Large intestine (tissue), 3 donors: Measurements from ENCODE around the gene DOCK11. TPM values are rescaled to one million over a fixed set of nuclear protein-coding genes. Genes with fewer than 3 reads are reported as not detected.

Source experiments
- DNase-seq, 2 donors: peaks; one replicate each; pipeline versions ENCODE4 v3.0.0 to v3.0.0-alpha.2; 2013
- H3K27ac ChIP-seq: one replicate; pipeline ENCODE4 v1.5.1; 2013; ENCODE audit warnings: low read length
- H3K27me3 ChIP-seq: 2 replicates; pipeline ENCODE4 v1.6.1; 2013; ENCODE audit warnings: low read length; ENCODE audit not compliant: control insufficient read depth, insufficient read depth
- H3K36me3 ChIP-seq: 2 replicates; pipeline ENCODE4 v1.6.1; 2013; ENCODE audit warnings: low read length; ENCODE audit not compliant: control insufficient read depth, insufficient read depth
- H3K4me1 ChIP-seq: one replicate; pipeline ENCODE4 v1.6.1; 2013; ENCODE audit warnings: low read length; ENCODE audit not compliant: control insufficient read depth, insufficient read depth
- H3K4me3 ChIP-seq: one replicate; pipeline ENCODE4 v1.5.1; 2013; ENCODE audit warnings: low read length
- H3K9me3 ChIP-seq: one replicate; pipeline ENCODE4 v1.6.1; 2013; ENCODE audit warnings: mild to moderate bottlenecking, low read depth, low read length, moderate library complexity; ENCODE audit not compliant: control insufficient read depth
- WGBS: methylation state at CpG from one replicate; pipeline ENCODE4 v1.1.5; 2013; ENCODE audit warnings: low lambda C conversion rate; ENCODE audit not compliant: insufficient coverage; 5-methylcytosine and 5-hydroxymethylcytosine counted together
- polyA plus RNA-seq: library from polyadenylated mRNA; unstranded; fragments of 120-200 nt; gene quantifications from one replicate; pipeline ENCODE4 v1.2.1, GENCODE V29; 2013

Gene DOCK11
- polyA plus RNA-seq, 1 donor: 9.7 TPM

DNA sequence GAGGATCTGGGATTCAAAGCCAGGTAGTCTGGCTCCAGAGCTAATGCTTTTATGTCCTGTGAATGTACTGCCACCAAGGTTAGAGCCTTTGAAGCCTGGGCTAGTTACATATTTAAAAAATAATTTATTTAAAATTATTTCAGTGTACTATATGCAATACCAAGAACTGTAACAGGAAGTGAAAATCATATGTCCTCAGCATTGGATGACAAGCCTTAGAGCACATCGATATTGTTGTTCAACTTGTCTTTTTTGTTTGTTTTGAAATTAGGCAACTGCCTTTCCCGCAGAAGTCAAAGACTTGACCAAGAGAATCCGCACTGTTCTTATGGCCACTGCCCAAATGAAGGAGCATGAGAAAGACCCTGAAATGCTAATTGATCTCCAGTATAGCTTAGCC is 158.7 kb downstream of the DOCK11 start:
- H3K4me3 ChIP-seq: no peak overlapping the region
- H3K36me3 ChIP-seq: no peaks in the 10 kb centered on the region
- WGBS: no CpG with 5 or more reads among the region's 3 CpGs
- no peak overlapping the region for H3K27ac ChIP-seq
- H3K27me3 ChIP-seq: no peaks in the 10 kb centered on the region
- no peaks in the 10 kb centered on the region for H3K4me1 ChIP-seq
- no peak for DNase-seq
- H3K9me3 ChIP-seq: no peaks in the 10 kb centered on the region

DNA sequence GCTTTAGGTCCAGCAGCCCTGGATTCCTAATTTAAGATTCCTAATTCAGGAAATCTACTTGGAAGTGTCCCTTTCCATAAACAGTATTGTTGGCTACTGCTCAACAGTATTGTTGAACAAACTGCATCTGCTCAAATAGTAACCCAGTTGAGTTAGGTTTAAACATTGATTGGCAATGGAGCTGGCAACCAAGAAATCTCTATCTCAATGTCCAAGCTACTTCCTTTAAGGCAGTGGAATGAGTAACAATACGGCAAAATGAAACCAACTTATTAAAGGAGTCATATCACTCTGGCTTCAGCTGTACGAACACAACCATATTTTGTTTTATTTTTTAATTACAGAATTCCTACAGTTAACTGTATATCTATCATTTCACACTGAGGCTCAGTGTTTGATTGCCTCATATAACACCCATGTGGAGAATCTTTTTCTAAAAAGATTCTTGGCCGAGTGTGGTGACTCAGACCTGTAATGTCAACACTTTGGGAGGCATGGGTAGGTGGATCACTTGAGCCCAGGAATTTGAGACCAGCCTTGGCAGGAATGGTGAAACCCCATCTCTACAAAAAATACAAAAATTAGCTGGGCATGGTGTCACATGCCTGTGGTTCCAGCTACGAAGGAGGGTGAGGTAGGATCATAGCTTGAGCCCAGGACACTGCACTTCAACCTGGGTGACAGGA is 160.1 kb downstream of the DOCK11 start:
- no peak for DNase-seq
- no peaks in the 10 kb centered on the region for H3K9me3 ChIP-seq
- WGBS: no CpG with 5 or more reads among the region's 4 CpGs
- H3K4me3 ChIP-seq: no peak overlapping the region
- no peaks in the 10 kb centered on the region for H3K4me1 ChIP-seq
- no peaks in the 10 kb centered on the region for H3K27me3 ChIP-seq
- no peaks in the 10 kb centered on the region for H3K36me3 ChIP-seq
- H3K27ac ChIP-seq: no peak overlapping the region

DNA sequence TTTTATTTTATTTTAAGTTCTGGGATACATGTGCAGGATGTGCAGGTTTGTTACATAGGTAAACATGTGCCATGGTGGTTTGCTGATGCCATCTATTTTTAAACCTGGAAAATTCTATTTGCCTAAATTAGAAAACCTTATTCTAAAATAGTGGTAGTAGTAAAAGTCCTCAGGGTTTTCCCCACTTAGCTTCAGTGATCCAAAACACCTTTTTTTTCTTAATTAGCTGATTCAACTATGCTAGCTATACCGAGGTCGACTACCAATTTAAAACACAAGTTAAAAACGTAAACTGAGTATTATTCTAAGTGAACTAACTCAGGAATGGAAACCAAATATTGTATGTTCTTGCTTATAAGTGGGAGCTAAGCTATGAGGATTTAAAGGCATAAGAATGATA is 161.8 kb downstream of the DOCK11 start:
- H3K9me3 ChIP-seq: no peaks in the 10 kb centered on the region
- H3K4me1 ChIP-seq: no peaks in the 10 kb centered on the region
- H3K4me3 ChIP-seq: no peak overlapping the region
- no CpG with 5 or more reads among the region's 3 CpGs for WGBS
- no peak for DNase-seq
- H3K36me3 ChIP-seq: no peaks in the 10 kb centered on the region
- no peaks in the 10 kb centered on the region for H3K27me3 ChIP-seq
- no peak overlapping the region for H3K27ac ChIP-seq

DNA sequence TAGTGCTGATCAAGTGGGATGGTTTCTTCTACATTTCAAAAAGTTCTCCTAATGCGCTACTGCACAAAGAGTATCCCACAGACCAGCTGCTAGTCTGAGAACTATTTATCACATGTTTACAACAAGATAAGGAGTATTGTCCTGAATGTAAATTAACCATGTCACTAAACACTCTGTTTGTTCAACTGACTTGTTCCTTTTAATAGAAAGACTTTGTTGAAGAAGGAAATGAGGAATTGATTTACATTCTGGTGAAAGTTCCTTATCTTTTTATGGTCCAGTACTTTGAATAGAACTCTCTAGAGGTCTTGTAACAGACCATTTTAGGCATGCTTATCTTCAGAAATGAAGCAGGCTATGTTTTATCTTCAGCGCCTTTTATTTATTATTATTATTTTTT is 164.5 kb downstream of the DOCK11 start:
- WGBS: no CpG with 5 or more reads among the region's 2 CpGs
- Histone ChIP-seq H3K27me3 (no peaks in the 10 kb centered on the region), H3K9me3 (no peaks in the 10 kb centered on the region), H3K4me1 (no peaks in the 10 kb centered on the region), H3K27ac (no peak overlapping the region), H3K4me3 (no peak overlapping the region), H3K36me3 (no peaks in the 10 kb centered on the region)
- peak in 1 of 2 donors; percentile 7 for DNase-seq

DNA sequence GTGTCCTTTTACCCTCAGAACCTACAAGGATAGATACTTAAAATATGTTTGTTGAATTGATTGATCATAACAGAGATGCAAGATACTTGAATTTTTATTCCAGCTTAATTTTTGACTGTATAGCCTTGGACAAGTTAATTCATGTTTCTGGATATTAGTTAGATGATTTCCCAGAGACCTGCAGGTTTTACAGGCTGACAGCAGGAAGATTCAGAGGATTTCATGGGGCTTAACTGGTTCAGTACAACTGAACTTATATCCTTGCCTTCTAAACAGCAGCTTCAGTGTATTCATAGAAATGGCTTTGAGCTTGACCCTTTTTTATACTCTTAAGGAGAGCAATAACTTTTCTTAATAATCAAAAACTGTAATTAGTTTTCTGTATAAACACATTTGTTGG is 169.6 kb downstream of the DOCK11 start:
- H3K27ac ChIP-seq: no peak overlapping the region
- H3K4me1 ChIP-seq: no peaks in the 10 kb centered on the region
- no peaks in the 10 kb centered on the region for H3K27me3 ChIP-seq
- no peak for DNase-seq
- no peaks in the 10 kb centered on the region for H3K36me3 ChIP-seq
- H3K4me3 ChIP-seq: no peak overlapping the region
- no peaks in the 10 kb centered on the region for H3K9me3 ChIP-seq

DNA sequence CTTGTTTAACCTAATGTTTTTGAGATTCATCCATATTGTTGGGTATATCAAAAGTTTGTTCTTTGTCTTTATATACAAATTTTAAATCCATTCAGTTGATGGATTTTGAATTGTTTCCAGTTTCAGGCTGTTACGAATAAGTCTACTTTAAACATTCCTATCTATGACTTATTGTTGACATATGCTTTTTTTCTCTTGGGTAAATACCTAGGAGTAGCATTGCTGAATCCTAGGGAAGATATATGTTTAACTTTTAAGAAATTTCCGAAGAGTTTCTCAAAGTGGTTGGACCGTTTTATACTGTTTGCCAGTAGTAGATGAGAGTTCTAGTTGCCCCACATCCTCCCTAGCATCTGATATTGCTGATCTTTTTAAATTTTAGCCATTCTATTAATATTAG is 170.9 kb downstream of the DOCK11 start:
- Histone ChIP-seq H3K4me1 (no peaks in the 10 kb centered on the region), H3K9me3 (no peaks in the 10 kb centered on the region), H3K4me3 (no peak overlapping the region), H3K27ac (no peak overlapping the region), H3K27me3 (no peaks in the 10 kb centered on the region), H3K36me3 (no peaks in the 10 kb centered on the region)
- no peak for DNase-seq
- no CpG with 5 or more reads among the region's 3 CpGs for WGBS

DNA sequence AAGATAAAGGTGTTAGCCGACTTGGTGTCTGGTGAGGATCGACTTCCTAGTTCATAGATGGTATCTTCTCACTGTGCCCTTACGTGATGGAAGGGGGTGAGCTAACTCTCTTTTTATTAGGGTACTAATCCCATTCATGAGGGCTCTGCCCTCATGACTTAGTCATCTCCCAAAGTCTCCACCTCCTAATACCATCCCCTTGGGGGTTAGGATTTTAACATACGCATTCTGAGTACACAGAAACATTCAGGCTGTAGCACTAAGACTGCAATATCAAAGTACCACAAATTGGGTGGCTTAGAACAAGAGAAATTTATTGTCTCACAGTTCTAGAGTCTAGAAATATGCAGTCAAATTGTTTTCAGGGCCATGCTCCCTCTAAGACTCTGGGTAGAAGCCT is 173.8 kb downstream of the DOCK11 start:
- Histone ChIP-seq H3K4me3 (no peak overlapping the region), H3K36me3 (no peaks in the 10 kb centered on the region), H3K27me3 (no peaks in the 10 kb centered on the region), H3K27ac (no peak overlapping the region), H3K4me1 (no peaks in the 10 kb centered on the region), H3K9me3 (no peaks in the 10 kb centered on the region)
- WGBS: no CpG with 5 or more reads among the region's 4 CpGs
- DNase-seq: no peak

DNA sequence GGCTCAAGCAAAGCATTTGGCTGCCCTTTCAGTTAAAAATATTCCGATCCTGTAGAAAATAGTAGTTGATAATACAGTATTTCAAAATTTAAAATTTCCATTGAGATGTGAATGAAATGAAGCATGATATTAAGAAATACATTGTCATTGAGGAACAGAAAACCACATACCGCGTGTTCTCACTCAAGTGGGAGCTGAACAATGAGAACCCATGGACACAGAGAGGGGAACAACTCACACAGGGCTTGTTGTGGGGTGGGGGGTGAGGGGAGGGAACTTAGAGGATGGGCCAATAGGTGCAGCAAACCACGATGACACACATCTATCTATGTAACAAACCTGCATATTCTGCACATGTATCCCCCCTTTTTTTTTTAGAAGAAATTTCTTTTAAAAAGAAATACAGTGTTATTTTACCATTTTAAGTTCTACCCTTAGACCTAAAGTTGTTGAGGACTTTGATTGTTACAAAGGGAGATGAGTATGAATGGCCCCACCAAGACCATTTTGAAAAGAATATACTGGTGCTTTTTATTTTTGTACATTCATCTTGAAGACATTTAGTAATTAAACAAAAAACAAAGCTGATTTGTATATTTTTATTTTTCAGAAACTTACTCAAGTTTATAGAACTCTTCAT is 179.8 kb downstream of the DOCK11 start:
- H3K9me3 ChIP-seq: no peaks in the 10 kb centered on the region
- no peaks in the 10 kb centered on the region for H3K36me3 ChIP-seq
- no peak overlapping the region for H3K4me3 ChIP-seq
- DNase-seq: no peak
- H3K27ac ChIP-seq: peak overlapping the region; percentile 42
- H3K27me3 ChIP-seq: no peaks in the 10 kb centered on the region
- peaks cover 2% of the 10 kb centered on the region for H3K4me1 ChIP-seq
- no CpG with 5 or more reads among the region's 4 CpGs for WGBS

DNA sequence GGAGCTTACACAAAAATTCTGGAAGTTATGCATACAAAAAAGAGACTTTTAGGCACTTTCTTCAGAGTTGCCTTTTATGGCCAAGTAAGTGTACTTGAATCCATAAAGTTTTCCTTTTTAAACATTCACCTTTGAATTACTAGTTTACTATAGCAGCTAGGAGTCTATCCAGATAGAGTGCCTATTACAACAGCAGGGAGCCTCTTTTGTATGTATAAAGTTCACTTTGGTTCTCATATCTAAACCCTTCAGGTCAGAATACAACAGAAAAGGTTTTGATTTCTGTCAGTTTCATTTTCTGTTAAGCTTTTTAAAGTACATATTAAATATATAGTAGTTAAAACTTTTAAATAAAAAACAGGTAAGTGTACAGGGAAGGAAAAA is 180.3 kb downstream of the DOCK11 start:
- Histone ChIP-seq H3K27ac (peak overlapping the region; percentile 59), H3K4me3 (no peak overlapping the region), H3K4me1 (peaks cover 2% of the 10 kb centered on the region), H3K27me3 (no peaks in the 10 kb centered on the region), H3K36me3 (no peaks in the 10 kb centered on the region), H3K9me3 (no peaks in the 10 kb centered on the region)
- peak; percentile 28 to 66 for DNase-seq

DNA sequence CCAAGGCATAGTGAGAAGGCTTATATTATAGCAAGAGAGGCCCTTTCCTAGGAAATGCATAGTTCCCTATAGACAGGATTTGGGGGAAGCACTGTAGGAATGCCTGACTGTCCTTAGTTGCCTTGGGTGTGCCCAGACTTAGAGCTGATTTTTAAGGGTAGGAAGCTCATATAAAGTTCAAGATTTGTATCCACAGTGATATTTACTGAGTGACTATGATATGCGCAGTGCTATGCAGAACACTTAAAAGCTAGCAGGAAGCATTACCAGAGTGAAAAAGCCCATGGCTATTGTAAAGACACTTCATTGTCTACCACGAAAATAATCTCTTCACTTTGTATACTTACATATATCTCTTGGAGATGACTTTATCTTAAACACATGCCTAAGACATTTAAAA is 181.7 kb downstream of the DOCK11 start:
- no CpG with 5 or more reads among the region's 2 CpGs for WGBS
- peaks cover 6% of the 10 kb centered on the region for H3K4me1 ChIP-seq
- H3K36me3 ChIP-seq: no peaks in the 10 kb centered on the region
- peak overlapping the region; percentile 39 for H3K27ac ChIP-seq
- no peaks in the 10 kb centered on the region for H3K9me3 ChIP-seq
- H3K27me3 ChIP-seq: no peaks in the 10 kb centered on the region
- peak in 1 of 2 donors; percentile 22 for DNase-seq
- no peak overlapping the region for H3K4me3 ChIP-seq

DNA sequence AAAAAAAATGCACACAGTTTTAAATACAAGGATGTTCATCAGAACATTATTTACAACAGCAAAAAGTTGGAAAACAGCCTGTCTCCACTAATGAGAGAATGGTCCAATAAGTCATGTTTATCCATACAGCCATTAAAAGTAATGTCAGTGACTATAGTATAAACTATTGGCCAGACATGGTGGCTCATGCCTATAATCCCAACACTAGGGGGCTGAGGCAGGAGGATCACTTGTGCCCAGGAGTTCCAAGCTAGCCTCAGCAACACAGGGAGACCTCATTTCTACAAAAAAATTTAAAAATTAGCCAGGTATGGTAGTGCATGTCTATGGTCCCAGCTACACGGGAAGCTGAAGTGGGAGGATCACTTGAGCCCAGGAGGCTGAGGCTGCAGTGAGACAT is 183.7 kb downstream of the DOCK11 start:
- peaks cover 12% of the 10 kb centered on the region for H3K4me1 ChIP-seq
- no peaks in the 10 kb centered on the region for H3K27me3 ChIP-seq
- no peak overlapping the region for H3K27ac ChIP-seq
- no peak overlapping the region for H3K4me3 ChIP-seq
- DNase-seq: no peak
- no peaks in the 10 kb centered on the region for H3K36me3 ChIP-seq
- H3K9me3 ChIP-seq: no peaks in the 10 kb centered on the region
- no CpG with 5 or more reads among the region's 1 CpG for WGBS
